Loucy (cell line): ENCODE measurements around the gene RAPGEF1.
"Not testable (repeated sequence)": the region's sequence is repeated elsewhere in the genome, so short reads cannot be mapped to it uniquely, and the experiment has no call there.

Source experiments
- H2AFZ ChIP-seq: fragments of 200-600 bp; sonication (generic); 2 replicates; pipeline ENCODE4 v1.6.0; 2016; ENCODE audit warnings: antibody characterized with exemption, mild to moderate bottlenecking, low read length, moderate library complexity
- H3F3A ChIP-seq: fragments of 200-600 bp; 2 replicates; pipeline ENCODE4 v1.6.0; 2016; ENCODE audit warnings: antibody characterized with exemption, low read depth, mild to moderate bottlenecking
- H3K27me3 ChIP-seq: fragments of 200-600 bp; sonication (generic); 2 replicates; pipeline ENCODE4 v1.6.1; 2014; ENCODE audit warnings: low read length, mild to moderate bottlenecking; ENCODE audit not compliant: insufficient read depth, poor library complexity, severe bottlenecking
- H3K36me3 ChIP-seq: fragments of 200-600 bp; sonication (generic); 2 replicates; pipeline ENCODE4 v1.6.1; 2016; ENCODE audit warnings: low read length; ENCODE audit not compliant: insufficient read depth
- H3K4me1 ChIP-seq: fragments of 200-600 bp; sonication (generic); 2 replicates; pipeline ENCODE4 v1.5.1; 2014; ENCODE audit warnings: low read length, mild to moderate bottlenecking; ENCODE audit not compliant: insufficient read depth, poor library complexity, severe bottlenecking
- H3K4me2 ChIP-seq: fragments of 200-600 bp; sonication (generic); 2 replicates; pipeline ENCODE4 v1.6.0; 2014; ENCODE audit warnings: antibody characterized with exemption, low read length, low read depth, mild to moderate bottlenecking; ENCODE audit not compliant: poor library complexity, severe bottlenecking
- H3K4me3 ChIP-seq: fragments of 200-600 bp; sonication (generic); 2 replicates; pipeline ENCODE4 v1.5.1; 2014; ENCODE audit warnings: low read length, mild to moderate bottlenecking, mixed read lengths; ENCODE audit not compliant: poor library complexity, severe bottlenecking
- H3K79me2 ChIP-seq: fragments of 200-600 bp; sonication (generic); 2 replicates; pipeline ENCODE4 v1.6.1; 2014; ENCODE audit warnings: low read length; ENCODE audit not compliant: insufficient read depth
- H3K9ac ChIP-seq: fragments of 200-600 bp; sonication (generic); 2 replicates; pipeline ENCODE4 v1.6.0; 2014; ENCODE audit warnings: mild to moderate bottlenecking, low read depth, low read length, moderate library complexity; ENCODE audit not compliant: poor library complexity, severe bottlenecking
- H3K9me2 ChIP-seq: fragments of 200-600 bp; sonication (generic); replicated peaks from 2 replicates; pipeline ENCODE4 v1.6.1; 2016; ENCODE audit warnings: low read depth, low read length, mixed read lengths
- H3K9me3 ChIP-seq: fragments of 200-600 bp; sonication (generic); 2 replicates; pipeline ENCODE4 v1.6.1; 2014; ENCODE audit warnings: mild to moderate bottlenecking, antibody characterized with exemption, low read length, low read depth; ENCODE audit not compliant: insufficient read depth
- H4K20me1 ChIP-seq: fragments of 200-600 bp; sonication (generic); 2 replicates; pipeline ENCODE4 v1.6.0; 2014; ENCODE audit warnings: antibody characterized with exemption, low read length, mild to moderate bottlenecking; ENCODE audit not compliant: insufficient read depth, poor library complexity, severe bottlenecking
- EZH2phosphoT487 ChIP-seq: fragments of 200-600 bp; IDR thresholded peaks from 2 replicates; pipeline ENCODE4 v1.6.1; 2018; ENCODE audit warnings: antibody characterized with exemption, mild to moderate bottlenecking, moderate library complexity, borderline replicate concordance
- TF ChIP-seq, protein P1 (sequence below): fragments of 200-600 bp; sonication (generic); conservative IDR thresholded peaks from 2 replicates; pipeline ENCODE4 v1.5.1; 2014; ENCODE audit warnings: mild to moderate bottlenecking, antibody characterized with exemption, low read length

RAPGEF1 gene

DNA sequence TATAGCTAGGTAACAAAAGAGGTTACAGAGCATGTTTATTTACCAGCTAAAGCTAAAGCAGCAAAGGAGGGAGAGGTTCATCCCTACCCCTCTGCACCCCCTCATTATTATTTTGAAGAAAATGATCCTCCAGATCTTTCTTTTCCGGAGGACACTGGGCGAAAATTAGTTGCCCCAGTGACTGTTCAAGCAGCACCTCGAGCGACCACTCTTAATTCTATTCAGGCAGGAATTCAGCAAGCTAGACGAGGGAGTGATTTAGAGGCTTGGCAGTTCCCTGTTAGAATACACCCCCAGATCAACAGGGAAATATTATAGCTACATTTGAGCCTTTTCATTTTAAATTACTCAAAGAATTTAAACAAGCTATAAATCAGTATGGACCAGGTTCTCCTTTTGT, 58.8 kb downstream of the RAPGEF1 start:
- H3K4me1 ChIP-seq: peaks cover 44% of the 10 kb centered on the region
- not testable (repeated sequence) for H3K9ac ChIP-seq, H3K27me3 ChIP-seq, H3K4me2 ChIP-seq, H3F3A ChIP-seq, H3K9me3 ChIP-seq, H3K9me2 ChIP-seq, H3K36me3 ChIP-seq, H2AFZ ChIP-seq, H3K4me3 ChIP-seq
- H4K20me1 ChIP-seq: peaks cover 16% of the 10 kb centered on the region
- H3K79me2 ChIP-seq: peaks cover 58% of the 10 kb centered on the region; the same call in 1 of the 2 replicates

DNA sequence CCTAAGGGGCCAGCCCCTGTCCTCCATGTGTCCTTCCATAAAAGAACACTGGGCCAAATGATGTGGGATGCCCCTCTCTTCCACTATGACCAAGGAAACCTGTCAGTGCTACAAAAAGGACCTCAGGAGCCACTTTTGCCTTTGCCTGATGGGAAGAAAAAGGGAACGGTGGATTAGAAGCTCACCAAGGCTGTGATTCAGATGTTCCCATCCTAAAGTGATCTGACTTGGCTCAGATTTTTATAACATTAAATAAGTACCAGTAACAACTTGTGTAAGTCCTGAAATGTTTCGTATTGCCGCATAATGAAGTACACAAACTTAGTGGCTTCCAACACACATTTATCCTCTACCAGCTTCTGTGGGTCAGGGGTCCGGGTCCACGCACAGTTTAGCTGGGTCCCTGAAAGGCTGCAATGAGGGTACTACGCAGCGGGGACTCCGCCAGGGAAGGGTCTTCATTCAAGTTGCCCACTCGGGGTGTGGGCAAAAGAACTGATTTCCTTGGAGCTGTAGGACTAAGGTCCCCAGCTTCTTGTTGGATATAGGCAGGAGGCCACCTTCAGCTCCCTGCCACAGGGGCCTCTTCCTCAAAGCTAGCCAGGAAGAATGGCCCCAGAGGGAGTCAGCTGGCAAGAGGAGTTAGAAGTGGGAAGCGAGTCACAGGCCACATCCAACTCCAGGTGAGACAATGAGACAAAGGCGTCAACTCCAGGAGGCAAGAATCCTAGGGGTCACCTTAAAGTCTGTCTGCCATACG, 60.4 kb downstream of the RAPGEF1 start:
- Histone ChIP-seq H3K36me3 (no peaks in the 10 kb centered on the region), H3K79me2 (peaks cover 65% of the 10 kb centered on the region; the same call in 1 of the 2 replicates), H3K4me2 (peak overlapping the region; percentile 24), H2AFZ (no peak overlapping the region), H3K27me3 (no peaks in the 10 kb centered on the region), H3F3A (no peaks in the 10 kb centered on the region), H3K4me1 (peaks cover 50% of the 10 kb centered on the region), H4K20me1 (peaks cover 21% of the 10 kb centered on the region), H3K9ac (no peak overlapping the region), H3K4me3 (no peak overlapping the region), H3K9me3 (no peaks in the 10 kb centered on the region), H3K9me2 (no peaks in the 10 kb centered on the region)
- no peak for TF ChIP-seq EZH2phosphoT487
- TF ChIP-seq, protein P1, sequence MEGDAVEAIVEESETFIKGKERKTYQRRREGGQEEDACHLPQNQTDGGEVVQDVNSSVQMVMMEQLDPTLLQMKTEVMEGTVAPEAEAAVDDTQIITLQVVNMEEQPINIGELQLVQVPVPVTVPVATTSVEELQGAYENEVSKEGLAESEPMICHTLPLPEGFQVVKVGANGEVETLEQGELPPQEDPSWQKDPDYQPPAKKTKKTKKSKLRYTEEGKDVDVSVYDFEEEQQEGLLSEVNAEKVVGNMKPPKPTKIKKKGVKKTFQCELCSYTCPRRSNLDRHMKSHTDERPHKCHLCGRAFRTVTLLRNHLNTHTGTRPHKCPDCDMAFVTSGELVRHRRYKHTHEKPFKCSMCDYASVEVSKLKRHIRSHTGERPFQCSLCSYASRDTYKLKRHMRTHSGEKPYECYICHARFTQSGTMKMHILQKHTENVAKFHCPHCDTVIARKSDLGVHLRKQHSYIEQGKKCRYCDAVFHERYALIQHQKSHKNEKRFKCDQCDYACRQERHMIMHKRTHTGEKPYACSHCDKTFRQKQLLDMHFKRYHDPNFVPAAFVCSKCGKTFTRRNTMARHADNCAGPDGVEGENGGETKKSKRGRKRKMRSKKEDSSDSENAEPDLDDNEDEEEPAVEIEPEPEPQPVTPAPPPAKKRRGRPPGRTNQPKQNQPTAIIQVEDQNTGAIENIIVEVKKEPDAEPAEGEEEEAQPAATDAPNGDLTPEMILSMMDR: no peak

DNA sequence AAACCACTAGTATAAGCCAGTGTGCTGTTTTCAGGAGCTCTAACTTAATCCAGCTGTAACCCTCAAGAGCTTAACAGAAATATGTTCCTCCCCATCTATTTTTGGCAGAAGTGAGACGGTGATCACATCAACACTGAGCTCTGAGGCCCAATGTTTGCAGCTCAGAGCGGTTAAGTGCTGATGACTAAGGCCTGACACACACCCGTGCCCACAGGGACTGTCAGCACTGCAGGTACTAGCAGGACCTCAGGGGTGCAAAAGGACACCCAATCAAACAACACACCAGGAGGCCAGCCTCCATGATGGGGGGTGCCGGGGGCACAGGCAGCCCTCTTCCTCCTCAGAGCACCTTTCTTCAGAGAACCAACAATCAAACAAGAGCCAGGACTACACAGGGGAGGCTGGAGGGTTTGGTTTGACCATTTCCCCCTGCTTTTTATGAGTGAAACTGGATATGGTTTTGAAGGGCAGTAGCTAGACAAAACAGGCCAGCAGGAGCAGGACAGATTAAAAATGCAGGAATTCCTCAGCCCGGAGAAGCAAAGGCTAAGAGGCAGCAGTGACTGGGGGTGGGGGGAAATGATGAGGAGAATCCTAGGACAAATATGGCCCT, 61.3 kb downstream of the RAPGEF1 start:
- H3K36me3 ChIP-seq: no peaks in the 10 kb centered on the region
- no peaks in the 10 kb centered on the region for H3K9me3 ChIP-seq
- no peaks in the 10 kb centered on the region for H3K9me2 ChIP-seq
- peak overlapping the region; percentile 26 for H3K4me3 ChIP-seq
- peak overlapping the region; percentile 31 for H3K9ac ChIP-seq
- H3K4me2 ChIP-seq: peak overlapping the region; percentile 24
- TF ChIP-seq, protein P1: no peak
- no peak for TF ChIP-seq EZH2phosphoT487
- H3F3A ChIP-seq: no peaks in the 10 kb centered on the region
- H3K79me2 ChIP-seq: peaks cover 71% of the 10 kb centered on the region; the same call in 1 of the 2 replicates
- no peak overlapping the region for H2AFZ ChIP-seq
- peaks cover 50% of the 10 kb centered on the region for H3K4me1 ChIP-seq
- H4K20me1 ChIP-seq: peaks cover 21% of the 10 kb centered on the region
- H3K27me3 ChIP-seq: no peaks in the 10 kb centered on the region
